BLaER1 treated with 17β-estradiol and CSF1 and Interleukin-3, amounts not matched to agents 10 nM and 100 nM (cell line): ENCODE results near the gene HNRNPH3.

Experiments used
- H3K27ac ChIP-seq, 11 experiments: shearing (Covaris generic); formaldehyde crosslinking; 2 replicates each; pipeline ENCODE4 v1.8.1; 2022
- H3K27me3 ChIP-seq, 11 experiments: shearing (Covaris generic); formaldehyde crosslinking; 2 replicates each; pipeline ENCODE4 v1.8.1; 2022
- H3K36me3 ChIP-seq, 11 experiments: shearing (Covaris generic); formaldehyde crosslinking; 2 replicates each; pipeline ENCODE4 v1.8.1; 2022
- H3K4me1 ChIP-seq, 10 experiments: shearing (Covaris generic); formaldehyde crosslinking; 2 replicates each; pipeline ENCODE4 v1.8.1; 2022
- H3K4me2 ChIP-seq, 11 experiments: shearing (Covaris generic); formaldehyde crosslinking; 2 replicates each; pipeline ENCODE4 v1.8.1; 2022
- H3K4me3 ChIP-seq, 10 experiments: shearing (Covaris generic); formaldehyde crosslinking; 2 replicates each; pipeline ENCODE4 v1.8.1; 2022
- H3K9ac ChIP-seq, 11 experiments: shearing (Covaris generic); formaldehyde crosslinking; 2 replicates each; pipeline ENCODE4 v1.8.1; 2022
- H3K9me3 ChIP-seq, 11 experiments: shearing (Covaris generic); formaldehyde crosslinking; replicated peaks in 1 of 11; 2 replicates each; pipeline ENCODE4 v1.8.1; 2022
- H4K20me1 ChIP-seq, 11 experiments: shearing (Covaris generic); formaldehyde crosslinking; 2 replicates each; pipeline ENCODE4 v1.8.1; 2022
- Cebpa-rat ChIP-seq, 11 experiments: shearing (Covaris generic); IDR thresholded peaks; 2 replicates each; pipeline ENCODE4 v1.8.1; 2022

Gene HNRNPH3

DNA sequence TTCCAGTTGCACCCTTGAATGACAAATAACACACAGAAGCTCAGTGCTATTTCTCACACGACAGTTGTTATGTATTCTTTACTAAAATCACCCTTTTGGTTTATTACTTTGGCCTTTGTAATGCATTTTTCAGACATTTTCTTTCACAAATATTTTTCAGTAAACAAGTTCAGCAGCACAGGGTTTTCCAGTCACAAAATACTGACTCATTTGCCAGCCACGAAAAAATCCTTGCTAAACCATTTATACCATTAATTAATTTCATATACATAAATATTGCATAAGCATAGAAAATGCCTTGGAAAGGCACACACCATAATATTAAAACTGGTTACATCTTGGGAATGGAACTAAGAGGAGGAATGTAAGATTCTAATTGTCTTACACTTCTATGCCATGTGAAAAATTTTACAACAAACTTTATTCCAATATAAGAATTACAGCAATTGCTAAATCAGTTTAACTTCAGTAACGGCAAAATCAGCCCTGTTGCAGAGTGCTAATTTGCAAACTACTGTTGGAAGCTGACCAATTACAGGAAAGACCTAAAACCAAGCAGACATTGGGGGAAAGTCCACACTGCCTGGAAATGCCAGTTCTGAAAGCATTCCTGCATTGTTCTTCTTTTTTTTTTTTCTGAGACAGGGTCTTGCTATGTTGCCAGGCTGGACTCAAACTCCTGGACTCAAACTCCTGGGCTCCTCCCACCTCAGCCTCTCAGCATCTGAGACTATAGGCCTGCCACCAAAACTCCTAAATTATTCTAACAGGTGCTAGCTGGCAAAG is 32.4 kb downstream of the HNRNPH3 start:
- no peak overlapping the region for H3K4me3 ChIP-seq
- no peaks in the 10 kb centered on the region for H3K27me3 ChIP-seq
- H3K9me3 ChIP-seq: no peaks in the 10 kb centered on the region
- H3K4me1 ChIP-seq: peaks cover 0 to 16% (median 0%) of the 10 kb centered on the region in 10 experiments; a peak in 8 of 20 replicates
- no peak overlapping the region for H3K4me2 ChIP-seq
- no peak for TF ChIP-seq Cebpa-rat (IDR thresholded peaks at IDR 0.05)
- H3K36me3 ChIP-seq: peaks cover 29 to 87% (median 70%) of the 10 kb centered on the region in 11 experiments
- no peak overlapping the region for H3K27ac ChIP-seq
- H3K9ac ChIP-seq: no peak overlapping the region
- no peaks in the 10 kb centered on the region; a peak in 2 of 22 replicates for H4K20me1 ChIP-seq

GRCh38 chr10:68365611-68366010 is 33.7 kb downstream of the HNRNPH3 start:
- TF ChIP-seq Cebpa-rat (IDR thresholded peaks at IDR 0.05): no peak
- Histone ChIP-seq H3K27ac (no peak overlapping the region), H3K27me3 (no peaks in the 10 kb centered on the region), H3K9ac (no peak overlapping the region), H3K9me3 (peaks cover 0 to under 1% (median 0%) of the 10 kb centered on the region in 11 experiments; a peak in 2 of 22 replicates), H3K4me3 (no peak overlapping the region), H3K4me2 (no peak overlapping the region), H3K36me3 (peaks cover 41 to 89% (median 73%) of the 10 kb centered on the region in 11 experiments), H4K20me1 (no peaks in the 10 kb centered on the region; a peak in 2 of 22 replicates), H3K4me1 (peaks cover 0 to 16% (median 0%) of the 10 kb centered on the region in 10 experiments; a peak in 8 of 20 replicates)

- H3K27ac ChIP-seq: no peak overlapping the region
- no peak overlapping the region for H3K9ac ChIP-seq
- H3K4me3 ChIP-seq: no peak overlapping the region
- H4K20me1 ChIP-seq: no peaks in the 10 kb centered on the region; a peak in 2 of 22 replicates
- H3K36me3 ChIP-seq: peaks cover 51 to 89% (median 76%) of the 10 kb centered on the region in 11 experiments
- H3K27me3 ChIP-seq: no peaks in the 10 kb centered on the region
- TF ChIP-seq Cebpa-rat (IDR thresholded peaks at IDR 0.05): no peak
- peaks cover 6 to 11% (median 10%) of the 10 kb centered on the region in 11 experiments for H3K9me3 ChIP-seq
- no peak overlapping the region for H3K4me2 ChIP-seq
- peaks cover 0 to 16% (median 0%) of the 10 kb centered on the region in 10 experiments; a peak in 8 of 20 replicates for H3K4me1 ChIP-seq
These were observed 34.7 kb downstream of the HNRNPH3 start for GRCh38 chr10:68366600-68366999.

DNA sequence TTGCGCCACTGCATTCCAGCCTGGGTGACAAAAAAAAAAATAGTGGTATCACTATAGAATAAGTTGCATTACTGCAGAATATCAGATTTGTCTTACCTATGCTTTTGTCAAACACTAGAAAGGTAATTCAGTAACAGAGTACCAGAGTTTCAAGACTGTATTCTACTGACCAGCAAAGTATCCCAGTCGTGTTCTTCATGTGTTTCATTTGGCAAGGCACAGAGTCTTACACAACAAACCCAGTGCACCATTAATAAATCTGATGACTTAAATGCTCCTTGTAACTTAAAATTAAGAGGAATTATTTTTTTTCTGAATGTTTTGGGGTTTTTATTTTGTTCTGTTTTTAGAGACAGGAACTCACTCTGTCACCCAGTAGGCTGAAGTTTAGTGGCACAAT is 35.3 kb downstream of the HNRNPH3 start:
- TF ChIP-seq Cebpa-rat (IDR thresholded peaks at IDR 0.05): no peak
- Histone ChIP-seq H3K36me3 (peaks cover 52 to 89% (median 77%) of the 10 kb centered on the region in 11 experiments), H3K4me1 (peaks cover 0 to 16% (median 0%) of the 10 kb centered on the region in 10 experiments; a peak in 8 of 20 replicates), H4K20me1 (no peaks in the 10 kb centered on the region; a peak in 2 of 22 replicates), H3K27me3 (no peaks in the 10 kb centered on the region), H3K4me2 (no peak overlapping the region), H3K9ac (no peak overlapping the region), H3K4me3 (no peak overlapping the region), H3K9me3 (peaks cover 11 to 16% (median 15%) of the 10 kb centered on the region in 11 experiments), H3K27ac (no peak overlapping the region)

DNA sequence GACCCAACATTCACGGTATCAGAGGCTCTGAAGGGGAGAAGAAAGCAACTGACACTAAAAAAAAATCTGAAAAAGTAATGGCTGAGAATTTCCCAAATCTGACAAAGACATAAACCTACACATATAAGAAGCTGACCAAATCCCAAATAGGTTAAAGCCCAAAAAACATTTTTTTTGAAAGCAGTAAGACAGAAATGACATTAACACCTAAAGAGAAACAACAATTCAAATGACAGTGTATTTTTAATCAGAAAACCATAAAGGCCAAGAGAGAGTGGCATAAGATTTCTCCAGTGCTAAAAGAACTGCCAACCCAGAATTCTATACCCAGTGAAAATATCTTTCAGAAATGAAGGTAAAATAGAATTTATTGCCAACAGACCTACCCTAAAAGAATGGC is 39.7 kb downstream of the HNRNPH3 start:
- H3K27me3 ChIP-seq: no peaks in the 10 kb centered on the region
- no peak overlapping the region for H3K9ac ChIP-seq
- no peaks in the 10 kb centered on the region for H4K20me1 ChIP-seq
- no peaks in the 10 kb centered on the region for H3K4me1 ChIP-seq
- peaks cover 31 to 39% (median 36%) of the 10 kb centered on the region in 11 experiments for H3K9me3 ChIP-seq
- H3K27ac ChIP-seq: no peak overlapping the region
- H3K4me3 ChIP-seq: no peak overlapping the region
- peaks cover 73 to 93% (median 83%) of the 10 kb centered on the region in 11 experiments for H3K36me3 ChIP-seq
- H3K4me2 ChIP-seq: no peak overlapping the region
- no peak for TF ChIP-seq Cebpa-rat (IDR thresholded peaks at IDR 0.05)

DNA sequence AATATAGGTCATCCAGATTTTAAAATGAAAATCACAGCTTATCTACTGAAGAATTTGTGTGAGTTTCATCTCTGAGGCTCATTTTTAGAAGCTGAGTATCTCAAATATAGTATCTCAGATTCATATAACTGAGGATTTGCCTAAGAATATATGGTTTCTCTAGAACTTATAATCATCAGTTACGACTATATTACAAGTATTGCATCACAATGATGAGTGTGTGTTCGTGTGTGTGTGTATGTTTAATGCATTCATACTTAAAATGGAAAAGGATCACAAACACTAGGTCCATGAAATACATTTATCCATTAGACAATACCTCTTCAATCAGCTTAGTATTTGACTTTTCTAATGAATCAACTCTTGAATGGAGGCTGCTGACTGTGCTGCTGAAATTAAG is 53.9 kb downstream of the HNRNPH3 start:
- H3K36me3 ChIP-seq: peaks cover 80 to 100% (median 96%) of the 10 kb centered on the region in 11 experiments
- no peaks in the 10 kb centered on the region for H4K20me1 ChIP-seq
- H3K4me2 ChIP-seq: no peak overlapping the region
- H3K27me3 ChIP-seq: no peaks in the 10 kb centered on the region
- H3K27ac ChIP-seq: no peak overlapping the region
- no peaks in the 10 kb centered on the region for H3K9me3 ChIP-seq
- no peak overlapping the region for H3K9ac ChIP-seq
- TF ChIP-seq Cebpa-rat (IDR thresholded peaks at IDR 0.05): 0 out of 22 replicates have a peak, but pooled peaks of 1 of the 11 experiments have one; percentile 20
- no peaks in the 10 kb centered on the region for H3K4me1 ChIP-seq
- H3K4me3 ChIP-seq: no peak overlapping the region
